HG03159 (cell line): ENCODE measurements around the gene CLCF1.

Experiments used
- ATAC-seq: cut with Tn5 transposase; IDR thresholded peaks from one replicate; pipeline ENCODE4 v1.9.1; 2021; ENCODE audit warnings: mild to moderate bottlenecking, moderate library complexity; ENCODE audit not compliant: unreplicated experiment

Gene CLCF1

GRCh38 chr11:67372993-67373647, at the start of gene CLCF1:
TSS of gene CLCF1 (minus strand) at chr11:67373598. CDS start at chr11:67373539, 59 bp downstream.
- ATAC-seq: no peak

GRCh38 chr11:67422891-67423290, 49.5 kb upstream of the CLCF1 start:
- ATAC-seq: no peak

GRCh38 chr11:67421430-67422031, 48.1 kb upstream of the CLCF1 start:
- no peak for ATAC-seq

GRCh38 chr11:67420646-67421429, 47.4 kb upstream of the CLCF1 start:
- peak; percentile 80 for ATAC-seq

GRCh38 chr11:67420147-67420645, 46.8 kb upstream of the CLCF1 start:
- ATAC-seq: no peak

DNA sequence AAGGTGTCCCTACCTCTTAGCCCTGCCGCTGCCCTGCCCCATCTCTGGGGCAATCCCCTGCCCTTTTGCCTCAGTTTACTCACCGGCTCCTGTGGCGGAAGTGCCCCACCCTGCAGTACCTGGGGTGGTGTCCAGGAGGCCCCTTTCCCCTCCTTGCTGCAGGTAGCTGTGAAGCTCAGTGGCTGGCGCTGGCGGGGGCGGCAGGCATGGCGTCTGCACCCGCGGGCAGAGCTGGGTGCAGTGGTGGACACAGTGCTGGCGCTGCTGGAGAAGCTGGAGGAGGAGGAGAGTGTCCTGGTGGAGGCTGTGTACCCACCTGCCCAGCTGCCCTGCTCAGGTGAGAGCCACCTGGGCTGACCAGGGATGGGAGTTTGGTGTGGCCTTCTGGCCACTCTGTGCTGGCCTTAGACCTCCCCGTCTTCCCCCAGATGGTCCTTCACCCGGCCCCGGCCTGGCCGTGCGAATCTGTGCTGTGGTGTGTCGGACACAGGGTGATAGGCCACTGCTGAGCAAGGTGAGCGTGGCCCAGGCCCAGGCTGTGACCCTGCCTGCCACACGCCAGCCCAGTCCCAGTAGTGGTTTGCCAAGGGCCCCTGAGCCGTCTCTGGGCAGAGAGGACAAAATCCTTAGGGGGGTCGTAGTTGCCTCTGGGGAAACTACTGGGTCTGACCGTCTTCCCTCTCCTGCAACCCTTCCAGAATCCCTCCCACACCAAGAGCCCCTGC, 46.1 kb upstream of the CLCF1 start:
- no peak for ATAC-seq

GRCh38 chr11:67418476-67419281, 45.3 kb upstream of the CLCF1 start:
- ATAC-seq: no peak

- no peak for ATAC-seq
Observed at GRCh38 chr11:67417425-67417824, 44.0 kb upstream of the CLCF1 start.

- no peak for ATAC-seq
Observed at GRCh38 chr11:67416416-67417335, 43.3 kb upstream of the CLCF1 start.

DNA sequence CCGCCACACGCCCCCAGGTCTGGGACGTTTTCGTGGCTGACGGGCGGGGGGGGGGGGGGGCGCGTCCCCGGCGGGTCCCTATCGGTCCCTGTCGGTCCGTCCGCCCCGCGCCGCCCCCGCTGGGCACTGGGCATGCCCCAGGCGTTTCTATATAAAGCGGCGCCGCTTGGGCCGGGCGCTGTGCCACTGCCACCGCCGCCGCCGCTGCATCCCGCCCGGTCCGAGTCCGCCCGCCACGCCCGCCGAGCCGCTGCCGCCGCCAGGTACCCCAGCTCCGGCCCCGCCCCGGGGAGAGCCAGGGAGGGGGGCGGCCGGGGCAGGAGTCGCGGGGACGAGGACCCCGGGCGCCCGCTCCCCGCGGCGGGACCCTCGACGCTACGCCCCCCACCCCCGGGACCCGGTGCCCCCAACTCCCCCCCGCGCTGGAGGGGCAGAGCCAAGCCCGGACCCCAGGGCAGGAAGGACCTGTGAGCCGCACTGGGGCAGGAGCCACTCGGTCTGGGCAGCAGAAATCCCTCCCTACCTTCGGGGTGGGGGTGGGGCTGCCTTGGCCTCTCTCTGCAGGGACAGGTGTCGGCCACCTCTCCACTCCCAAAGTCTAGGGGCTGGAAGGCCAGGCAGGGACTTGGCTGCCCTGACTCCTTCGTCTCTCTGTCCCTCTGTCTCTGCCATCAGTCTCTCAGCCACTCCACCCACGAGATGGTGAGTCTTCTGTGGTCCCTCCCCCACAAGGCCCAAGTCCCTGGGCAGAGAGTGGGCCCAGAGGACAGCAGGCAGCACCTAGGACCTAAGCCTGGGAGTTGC, 42.3 kb upstream of the CLCF1 start, which contains the start of gene CARNS1:
CARNS1 (plus strand) TSS at position 178 of the 804 bp plus-strand sequence; CDS start at position 700, 522 bp downstream.
- no peak for ATAC-seq

GRCh38 chr11:67413266-67413849, 40.0 kb upstream of the CLCF1 start:
- no peak for ATAC-seq

DNA sequence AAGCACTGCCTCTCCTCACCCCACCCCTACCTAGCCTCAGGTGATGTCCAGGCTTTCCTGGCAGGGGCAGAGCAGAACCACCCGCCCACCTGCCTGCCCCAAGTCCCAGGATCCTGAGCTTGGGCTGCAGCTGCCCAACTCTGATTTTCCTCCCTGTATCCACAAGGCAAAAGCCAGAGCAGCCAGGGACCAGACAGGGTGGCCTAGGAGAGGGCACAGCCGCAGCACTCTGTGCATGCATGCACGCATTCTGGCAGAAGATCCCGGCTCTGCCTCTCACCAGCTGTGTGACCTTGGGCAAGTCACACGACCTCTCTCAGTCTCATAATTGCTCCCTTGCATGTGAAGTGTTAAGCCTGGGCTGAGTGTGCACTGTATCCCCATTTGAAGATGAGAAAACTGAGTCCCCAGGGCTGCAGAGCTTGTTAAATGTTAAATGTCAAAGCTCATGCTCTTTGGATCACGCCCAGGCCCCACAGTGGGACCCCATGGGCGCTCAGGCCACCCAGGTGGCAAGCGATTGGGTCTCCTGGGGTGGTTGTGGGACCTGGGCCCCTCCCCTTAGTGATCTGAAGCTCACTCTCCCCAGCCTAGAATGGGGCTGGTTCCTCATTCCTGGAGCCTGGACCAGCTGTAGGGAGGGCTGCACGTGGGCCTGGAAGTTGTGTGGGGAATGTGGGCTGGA, 39.2 kb upstream of the CLCF1 start:
- ATAC-seq: no peak

GRCh38 chr11:67411785-67412152, 38.4 kb upstream of the CLCF1 start:
- ATAC-seq: no peak

DNA sequence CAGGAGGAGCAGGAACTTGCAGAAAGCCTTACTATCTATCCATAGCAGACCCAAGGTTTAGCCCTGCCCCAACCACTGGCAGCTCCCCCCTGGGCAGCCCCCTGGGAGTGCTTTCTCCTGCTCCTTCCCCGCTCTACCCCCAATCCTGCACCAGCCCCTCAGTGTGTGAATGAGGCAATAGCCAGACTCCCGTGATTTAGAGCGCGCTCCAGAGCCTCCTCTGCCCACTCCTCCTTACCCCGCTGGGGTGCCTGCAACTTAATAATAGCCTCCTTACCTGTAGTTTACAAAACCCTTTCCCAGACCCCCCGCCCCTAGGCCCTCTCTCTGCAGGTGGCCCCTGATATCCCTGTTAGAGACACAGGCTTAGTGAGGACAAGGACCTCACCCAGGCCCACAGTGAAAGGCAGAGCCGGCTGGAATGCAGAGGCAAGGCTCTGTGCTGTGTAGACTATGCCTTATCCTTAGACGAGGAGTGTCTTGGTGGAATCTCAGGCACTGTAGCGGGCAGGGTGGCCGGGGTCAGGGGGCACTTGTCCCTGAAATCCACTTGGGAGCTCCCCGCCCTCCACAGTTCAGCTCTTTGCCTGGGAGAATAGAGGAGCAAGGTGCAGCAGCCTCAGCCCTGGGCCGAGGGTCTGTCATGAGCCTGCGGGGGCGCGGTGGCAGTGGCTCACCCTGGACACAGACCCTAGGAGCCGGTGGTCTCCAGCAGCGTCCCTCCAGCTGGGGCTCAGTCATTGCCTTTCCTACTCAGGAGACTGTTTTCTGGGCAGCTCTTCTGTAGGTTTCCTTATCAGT, 37.8 kb upstream of the CLCF1 start:
- no peak for ATAC-seq

- no peak for ATAC-seq
Observed at GRCh38 chr11:67410369-67410831, 37.0 kb upstream of the CLCF1 start.

- no peak for ATAC-seq
Observed at GRCh38 chr11:67409781-67410368, 36.5 kb upstream of the CLCF1 start.
